ENCODE data around the gene VENTX.

Gene VENTX

DNA sequence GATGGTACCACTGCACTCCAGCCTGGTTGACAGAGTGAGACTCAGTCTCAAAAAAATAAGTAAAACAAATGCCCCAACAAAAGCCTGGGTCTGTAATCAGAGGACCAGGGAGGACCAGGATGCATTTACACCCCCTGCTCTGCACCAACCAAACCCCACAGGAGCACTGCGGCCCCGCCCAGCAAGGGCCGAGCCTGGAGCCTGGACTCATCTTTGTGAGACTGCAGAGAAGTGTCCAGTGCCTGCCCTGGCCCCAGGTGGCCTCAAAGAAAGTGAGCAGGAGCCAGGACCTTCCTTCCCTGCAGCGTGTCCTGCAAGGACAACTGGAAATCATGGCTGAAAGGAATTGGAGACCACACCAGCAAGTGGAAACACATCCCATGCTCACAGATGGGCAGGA lies 46.0 kb upstream of the VENTX start:
- TF ChIP-seq TEAD4 (IDR thresholded peaks at IDR 0.05): no peak
- TF ChIP-seq YY1 (IDR thresholded peaks at IDR 0.05; ENCODE audit: low read depth): no peak
- TF ChIP-seq RAD21 (IDR thresholded peaks at IDR 0.05; ENCODE audit: low read depth): no peak
- TF ChIP-seq FOXM1 (IDR thresholded peaks at IDR 0.05; ENCODE audit: borderline replicate concordance, low read depth): no peak
- no peak for TF ChIP-seq TAF1 (IDR thresholded peaks at IDR 0.05; ENCODE audit: low read depth)
- no peak for TF ChIP-seq ZBTB7A (IDR thresholded peaks at IDR 0.05; ENCODE audit: low read depth)
- TF ChIP-seq, protein P1, sequence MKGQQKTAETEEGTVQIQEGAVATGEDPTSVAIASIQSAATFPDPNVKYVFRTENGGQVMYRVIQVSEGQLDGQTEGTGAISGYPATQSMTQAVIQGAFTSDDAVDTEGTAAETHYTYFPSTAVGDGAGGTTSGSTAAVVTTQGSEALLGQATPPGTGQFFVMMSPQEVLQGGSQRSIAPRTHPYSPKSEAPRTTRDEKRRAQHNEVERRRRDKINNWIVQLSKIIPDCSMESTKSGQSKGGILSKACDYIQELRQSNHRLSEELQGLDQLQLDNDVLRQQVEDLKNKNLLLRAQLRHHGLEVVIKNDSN (IDR thresholded peaks at IDR 0.05): no peak

- TF ChIP-seq TEAD4 (IDR thresholded peaks at IDR 0.05): no peak
- no peak for TF ChIP-seq YY1 (IDR thresholded peaks at IDR 0.05; ENCODE audit: low read depth)
- TF ChIP-seq TAF1 (IDR thresholded peaks at IDR 0.05; ENCODE audit: low read depth): no peak
- no peak for TF ChIP-seq RAD21 (IDR thresholded peaks at IDR 0.05; ENCODE audit: low read depth)
- TF ChIP-seq CREB1 (IDR thresholded peaks at IDR 0.05; ENCODE audit: low read depth): no peak
- TF ChIP-seq FOXM1 (IDR thresholded peaks at IDR 0.05; ENCODE audit: borderline replicate concordance, low read depth): no peak
- TF ChIP-seq, protein P1 (IDR thresholded peaks at IDR 0.05): no peak
- TF ChIP-seq EGR1 (IDR thresholded peaks at IDR 0.05): no peak
- TF ChIP-seq CEBPB (IDR thresholded peaks at IDR 0.05): no peak
- TF ChIP-seq, protein P2, sequence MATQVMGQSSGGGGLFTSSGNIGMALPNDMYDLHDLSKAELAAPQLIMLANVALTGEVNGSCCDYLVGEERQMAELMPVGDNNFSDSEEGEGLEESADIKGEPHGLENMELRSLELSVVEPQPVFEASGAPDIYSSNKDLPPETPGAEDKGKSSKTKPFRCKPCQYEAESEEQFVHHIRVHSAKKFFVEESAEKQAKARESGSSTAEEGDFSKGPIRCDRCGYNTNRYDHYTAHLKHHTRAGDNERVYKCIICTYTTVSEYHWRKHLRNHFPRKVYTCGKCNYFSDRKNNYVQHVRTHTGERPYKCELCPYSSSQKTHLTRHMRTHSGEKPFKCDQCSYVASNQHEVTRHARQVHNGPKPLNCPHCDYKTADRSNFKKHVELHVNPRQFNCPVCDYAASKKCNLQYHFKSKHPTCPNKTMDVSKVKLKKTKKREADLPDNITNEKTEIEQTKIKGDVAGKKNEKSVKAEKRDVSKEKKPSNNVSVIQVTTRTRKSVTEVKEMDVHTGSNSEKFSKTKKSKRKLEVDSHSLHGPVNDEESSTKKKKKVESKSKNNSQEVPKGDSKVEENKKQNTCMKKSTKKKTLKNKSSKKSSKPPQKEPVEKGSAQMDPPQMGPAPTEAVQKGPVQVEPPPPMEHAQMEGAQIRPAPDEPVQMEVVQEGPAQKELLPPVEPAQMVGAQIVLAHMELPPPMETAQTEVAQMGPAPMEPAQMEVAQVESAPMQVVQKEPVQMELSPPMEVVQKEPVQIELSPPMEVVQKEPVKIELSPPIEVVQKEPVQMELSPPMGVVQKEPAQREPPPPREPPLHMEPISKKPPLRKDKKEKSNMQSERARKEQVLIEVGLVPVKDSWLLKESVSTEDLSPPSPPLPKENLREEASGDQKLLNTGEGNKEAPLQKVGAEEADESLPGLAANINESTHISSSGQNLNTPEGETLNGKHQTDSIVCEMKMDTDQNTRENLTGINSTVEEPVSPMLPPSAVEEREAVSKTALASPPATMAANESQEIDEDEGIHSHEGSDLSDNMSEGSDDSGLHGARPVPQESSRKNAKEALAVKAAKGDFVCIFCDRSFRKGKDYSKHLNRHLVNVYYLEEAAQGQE (IDR thresholded peaks at IDR 0.05; ENCODE audit: low read depth): no peak
- no peak for TF ChIP-seq ZBTB7A (IDR thresholded peaks at IDR 0.05; ENCODE audit: low read depth)
- TF ChIP-seq EP300 (IDR thresholded peaks at IDR 0.05; ENCODE audit: borderline replicate concordance): no peak
- TF ChIP-seq MAX (IDR thresholded peaks at IDR 0.05): no peak
Measured at GRCh38 chr10:133194151-133194550, 43.5 kb upstream of the VENTX start.

- no peak for TF ChIP-seq FOXM1 (IDR thresholded peaks at IDR 0.05; ENCODE audit: borderline replicate concordance, low read depth)
- TF ChIP-seq, protein P2 (IDR thresholded peaks at IDR 0.05; ENCODE audit: low read depth): no peak
- no peak for TF ChIP-seq EGR1 (IDR thresholded peaks at IDR 0.05)
- no peak for TF ChIP-seq ZBTB7A (IDR thresholded peaks at IDR 0.05; ENCODE audit: low read depth)
Measured at GRCh38 chr10:133195096-133195495, 42.6 kb upstream of the VENTX start.

DNA sequence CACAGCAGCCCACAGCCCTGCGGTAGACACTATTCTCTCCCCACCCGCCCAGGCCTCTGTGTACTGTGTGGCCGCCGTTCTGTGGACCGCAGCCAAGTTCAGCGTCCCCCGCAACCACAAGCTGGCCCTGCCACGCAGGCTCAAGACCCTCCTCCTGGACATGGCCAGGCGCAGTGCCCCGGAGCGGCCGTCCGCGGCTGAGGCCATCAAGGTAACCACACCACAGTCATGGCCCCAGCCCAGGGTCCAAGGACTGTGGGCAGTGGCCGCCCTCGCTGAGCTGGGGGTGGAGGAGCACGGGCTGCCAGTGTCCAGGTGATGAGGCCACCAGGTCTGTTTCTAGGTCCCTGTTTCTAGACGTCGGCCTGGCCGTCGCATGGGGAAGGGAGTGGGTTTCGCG lies 42.0 kb upstream of the VENTX start:
- TF ChIP-seq CREB1 (IDR thresholded peaks at IDR 0.05; ENCODE audit: low read depth): no peak
- TF ChIP-seq CEBPB (IDR thresholded peaks at IDR 0.05): no peak
- TF ChIP-seq TCF12 (IDR thresholded peaks at IDR 0.05; ENCODE audit: low read depth): no peak
- TF ChIP-seq EGR1 (IDR thresholded peaks at IDR 0.05): no peak

GRCh38 chr10:133196221-133196915 lies 41.3 kb upstream of the VENTX start:
- TF ChIP-seq MAX (IDR thresholded peaks at IDR 0.05) (0 out of 2 replicates have a peak, but pooled peaks have one; percentile 18), FOXM1 (IDR thresholded peaks at IDR 0.05; ENCODE audit: borderline replicate concordance, low read depth) (no peak), TCF12 (IDR thresholded peaks at IDR 0.05; ENCODE audit: low read depth) (no peak)

DNA sequence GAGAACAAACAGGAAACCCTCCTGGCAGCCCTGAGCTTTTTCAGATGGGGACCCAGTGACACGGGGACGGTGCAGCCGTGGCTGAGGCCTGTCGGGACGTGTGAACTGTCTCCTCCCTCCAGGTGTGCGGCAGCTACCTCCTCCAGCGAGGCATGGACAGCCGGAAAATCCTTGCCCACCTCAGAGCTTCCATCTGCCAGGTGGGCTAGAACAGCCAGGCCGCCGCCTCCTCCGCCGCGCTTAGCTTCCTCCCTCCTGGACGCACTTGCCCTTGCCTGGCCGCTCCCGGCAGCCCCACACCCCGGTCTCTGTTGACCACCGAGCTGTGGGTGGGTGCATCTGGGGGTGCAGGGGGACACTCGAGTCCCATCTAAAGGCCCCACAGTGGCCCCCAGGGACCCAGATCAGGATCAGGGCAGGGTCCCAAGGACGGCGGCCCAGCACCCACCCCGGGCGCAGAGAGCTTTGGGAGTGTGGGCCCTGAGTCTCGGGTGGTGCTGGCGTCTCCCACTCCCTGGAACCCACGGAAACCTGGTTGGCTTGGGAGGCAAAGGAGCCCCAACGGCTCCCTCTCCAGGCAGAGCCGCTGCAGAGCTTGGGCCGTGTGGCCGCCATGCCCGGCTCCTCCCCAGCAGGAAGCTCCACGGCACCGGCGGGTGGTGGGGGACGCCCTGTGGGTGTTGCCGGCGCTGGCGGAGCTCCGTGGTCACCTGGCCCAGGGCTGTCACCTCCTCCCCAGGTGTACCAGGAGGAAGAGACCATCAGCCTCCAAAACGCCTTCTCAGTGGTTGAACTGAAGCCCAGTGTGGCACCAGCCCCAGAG lies 40.5 kb upstream of the VENTX start:
- no peak for TF ChIP-seq EP300 (IDR thresholded peaks at IDR 0.05; ENCODE audit: borderline replicate concordance)

All from Ishikawa (cell line).